Measurements from ENCODE around the gene TMEM169.

DNA sequence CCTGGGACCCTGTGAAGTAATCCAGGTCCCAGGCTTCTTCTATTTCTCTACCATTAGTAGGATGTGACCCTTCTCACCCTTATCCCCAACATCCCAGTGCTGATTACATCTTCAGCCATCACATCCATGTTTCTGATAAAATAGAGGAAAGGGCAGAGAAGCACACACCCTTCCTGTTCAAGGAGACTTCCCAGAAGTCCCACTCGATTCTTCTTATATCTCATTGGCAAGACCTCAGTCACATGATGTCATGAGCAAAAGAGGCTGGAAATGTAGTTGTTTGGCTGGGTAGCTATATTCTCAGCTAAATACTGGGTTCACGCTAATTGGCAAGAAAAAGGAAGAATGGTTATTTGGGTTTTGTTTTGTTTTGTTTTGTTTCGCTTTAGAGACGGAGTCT, 19.4 kb downstream of the TMEM169 start:
- TF ChIP-seq, protein P1, sequence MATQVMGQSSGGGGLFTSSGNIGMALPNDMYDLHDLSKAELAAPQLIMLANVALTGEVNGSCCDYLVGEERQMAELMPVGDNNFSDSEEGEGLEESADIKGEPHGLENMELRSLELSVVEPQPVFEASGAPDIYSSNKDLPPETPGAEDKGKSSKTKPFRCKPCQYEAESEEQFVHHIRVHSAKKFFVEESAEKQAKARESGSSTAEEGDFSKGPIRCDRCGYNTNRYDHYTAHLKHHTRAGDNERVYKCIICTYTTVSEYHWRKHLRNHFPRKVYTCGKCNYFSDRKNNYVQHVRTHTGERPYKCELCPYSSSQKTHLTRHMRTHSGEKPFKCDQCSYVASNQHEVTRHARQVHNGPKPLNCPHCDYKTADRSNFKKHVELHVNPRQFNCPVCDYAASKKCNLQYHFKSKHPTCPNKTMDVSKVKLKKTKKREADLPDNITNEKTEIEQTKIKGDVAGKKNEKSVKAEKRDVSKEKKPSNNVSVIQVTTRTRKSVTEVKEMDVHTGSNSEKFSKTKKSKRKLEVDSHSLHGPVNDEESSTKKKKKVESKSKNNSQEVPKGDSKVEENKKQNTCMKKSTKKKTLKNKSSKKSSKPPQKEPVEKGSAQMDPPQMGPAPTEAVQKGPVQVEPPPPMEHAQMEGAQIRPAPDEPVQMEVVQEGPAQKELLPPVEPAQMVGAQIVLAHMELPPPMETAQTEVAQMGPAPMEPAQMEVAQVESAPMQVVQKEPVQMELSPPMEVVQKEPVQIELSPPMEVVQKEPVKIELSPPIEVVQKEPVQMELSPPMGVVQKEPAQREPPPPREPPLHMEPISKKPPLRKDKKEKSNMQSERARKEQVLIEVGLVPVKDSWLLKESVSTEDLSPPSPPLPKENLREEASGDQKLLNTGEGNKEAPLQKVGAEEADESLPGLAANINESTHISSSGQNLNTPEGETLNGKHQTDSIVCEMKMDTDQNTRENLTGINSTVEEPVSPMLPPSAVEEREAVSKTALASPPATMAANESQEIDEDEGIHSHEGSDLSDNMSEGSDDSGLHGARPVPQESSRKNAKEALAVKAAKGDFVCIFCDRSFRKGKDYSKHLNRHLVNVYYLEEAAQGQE (IDR thresholded peaks at IDR 0.05; ENCODE audit: insufficient read depth in 1 of 2, low read depth in 2 of 2, low read length in 1 of 2) = no peak
- TF ChIP-seq POLR2AphosphoS5 (IDR thresholded peaks at IDR 0.05; ENCODE audit: low read depth, low read length) = no peak

All from Panc1 (cell line).